HG03039 (cell line): Measurements from ENCODE around the gene EIF3C.
"Not testable (repeated sequence)": the region's sequence is repeated elsewhere in the genome, so short reads cannot be mapped to it uniquely, and the experiment has no call there.

ENCODE experiments used
- ATAC-seq: cut with Tn5 transposase; IDR thresholded peaks from one replicate; pipeline ENCODE4 v1.9.1; 2021; ENCODE audit warnings: mild to moderate bottlenecking, moderate library complexity; ENCODE audit not compliant: unreplicated experiment

EIF3C gene, protein sequence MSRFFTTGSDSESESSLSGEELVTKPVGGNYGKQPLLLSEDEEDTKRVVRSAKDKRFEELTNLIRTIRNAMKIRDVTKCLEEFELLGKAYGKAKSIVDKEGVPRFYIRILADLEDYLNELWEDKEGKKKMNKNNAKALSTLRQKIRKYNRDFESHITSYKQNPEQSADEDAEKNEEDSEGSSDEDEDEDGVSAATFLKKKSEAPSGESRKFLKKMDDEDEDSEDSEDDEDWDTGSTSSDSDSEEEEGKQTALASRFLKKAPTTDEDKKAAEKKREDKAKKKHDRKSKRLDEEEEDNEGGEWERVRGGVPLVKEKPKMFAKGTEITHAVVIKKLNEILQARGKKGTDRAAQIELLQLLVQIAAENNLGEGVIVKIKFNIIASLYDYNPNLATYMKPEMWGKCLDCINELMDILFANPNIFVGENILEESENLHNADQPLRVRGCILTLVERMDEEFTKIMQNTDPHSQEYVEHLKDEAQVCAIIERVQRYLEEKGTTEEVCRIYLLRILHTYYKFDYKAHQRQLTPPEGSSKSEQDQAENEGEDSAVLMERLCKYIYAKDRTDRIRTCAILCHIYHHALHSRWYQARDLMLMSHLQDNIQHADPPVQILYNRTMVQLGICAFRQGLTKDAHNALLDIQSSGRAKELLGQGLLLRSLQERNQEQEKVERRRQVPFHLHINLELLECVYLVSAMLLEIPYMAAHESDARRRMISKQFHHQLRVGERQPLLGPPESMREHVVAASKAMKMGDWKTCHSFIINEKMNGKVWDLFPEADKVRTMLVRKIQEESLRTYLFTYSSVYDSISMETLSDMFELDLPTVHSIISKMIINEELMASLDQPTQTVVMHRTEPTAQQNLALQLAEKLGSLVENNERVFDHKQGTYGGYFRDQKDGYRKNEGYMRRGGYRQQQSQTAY

DNA sequence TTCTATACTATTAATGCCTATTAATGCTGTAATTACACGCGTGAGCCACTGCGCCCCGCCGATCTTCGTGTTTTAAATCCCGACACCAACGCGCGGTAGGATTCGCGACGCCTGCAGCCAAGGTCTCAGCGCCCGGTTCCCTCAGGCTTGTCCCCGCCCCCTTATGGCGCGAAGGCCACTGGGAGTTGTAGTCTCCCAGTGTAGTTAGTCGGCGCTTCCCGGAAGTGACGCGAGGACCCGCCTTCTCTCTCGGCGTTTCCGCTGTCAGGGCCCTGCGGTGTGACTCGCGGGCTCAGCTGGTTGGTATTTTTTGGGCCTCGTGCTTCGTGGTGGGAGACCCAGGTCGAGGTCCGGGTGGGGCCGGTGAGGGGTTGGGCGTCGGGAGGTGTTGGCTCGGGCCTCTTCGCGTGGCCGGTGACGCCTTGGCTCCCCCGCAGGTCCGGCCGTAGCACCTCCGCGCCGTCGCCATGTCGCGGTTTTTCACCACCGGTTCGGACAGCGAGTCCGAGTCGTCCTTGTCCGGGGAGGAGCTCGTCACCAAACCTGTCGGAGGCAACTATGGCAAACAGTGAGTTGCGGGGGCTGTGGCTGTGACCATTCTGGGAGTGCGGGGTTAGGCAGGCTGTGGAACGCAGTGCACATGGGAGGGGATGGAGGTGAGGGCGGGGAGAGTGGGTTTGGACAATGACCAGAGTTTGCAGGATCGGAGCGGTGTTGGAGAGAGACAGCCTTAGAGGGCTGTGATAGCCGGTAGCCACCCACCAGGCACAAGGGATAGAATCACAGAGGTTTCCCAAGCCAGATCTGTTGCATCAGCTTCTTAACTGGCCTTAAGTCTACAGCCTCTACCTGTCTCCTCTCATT is at the start of gene EIF3C:
EIF3C (plus strand) TSS at position 245 of the 864 bp plus-strand sequence; CDS start at position 468, 223 bp downstream.
- peak; percentile 96 for ATAC-seq

DNA sequence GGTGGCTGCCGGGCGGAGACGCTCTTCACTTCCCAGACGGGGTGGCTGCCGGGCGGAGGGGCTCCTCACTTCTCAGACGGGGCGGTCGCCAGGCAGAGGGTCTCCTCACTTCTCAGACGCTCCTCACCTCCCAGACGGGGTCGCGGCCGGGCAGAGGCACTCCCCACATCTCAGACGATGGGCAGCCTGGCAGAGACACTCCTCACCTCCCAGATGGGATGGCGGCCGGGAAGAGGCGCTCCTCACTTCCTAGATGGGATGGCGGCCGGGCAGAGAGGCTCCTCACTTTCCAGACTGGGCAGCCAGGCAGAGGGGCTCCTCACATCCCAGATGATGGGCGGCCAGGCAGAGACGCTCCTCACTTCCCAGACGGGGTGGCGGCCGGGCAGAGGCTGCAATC is 45.0 kb upstream of the EIF3C start:
- not testable (repeated sequence) for ATAC-seq

GRCh38 chr16:28667480-28667879 is 43.8 kb upstream of the EIF3C start:
- not testable (repeated sequence) for ATAC-seq

GRCh38 chr16:28668199-28668598 is 43.1 kb upstream of the EIF3C start:
- ATAC-seq, result not testable (repeated sequence)

DNA sequence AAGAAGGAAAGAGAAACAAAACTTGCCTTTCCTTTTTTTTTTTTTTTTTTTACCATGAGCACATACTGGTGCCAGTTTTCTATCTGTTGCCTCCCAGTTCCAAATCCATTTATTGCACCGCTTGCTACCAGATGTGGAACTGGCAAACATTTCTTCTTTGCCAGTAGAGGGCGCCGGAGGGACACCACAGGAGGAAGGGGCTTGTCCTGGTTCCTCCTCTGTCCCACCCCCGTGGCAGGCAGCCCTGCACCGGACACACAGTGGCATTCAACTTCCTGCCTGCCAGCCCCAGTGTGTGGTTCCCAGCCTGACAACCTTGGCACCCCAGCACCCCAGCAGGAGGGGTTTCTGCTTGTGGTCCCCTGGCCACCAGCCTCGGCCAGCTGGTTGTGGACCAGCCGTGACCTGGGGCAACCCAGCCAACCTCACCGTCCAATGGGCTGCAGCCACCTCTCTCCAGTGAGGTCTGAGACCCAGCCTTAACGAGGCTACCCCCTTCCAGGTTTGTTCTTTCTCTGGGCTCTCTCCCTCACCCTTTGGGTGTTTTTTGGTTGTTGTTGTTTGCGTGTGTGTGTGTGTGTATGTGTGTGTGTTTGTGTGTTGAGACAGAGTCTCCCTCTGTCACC is 22.8 kb upstream of the EIF3C start:
- ATAC-seq, result not testable (repeated sequence)

GRCh38 chr16:28689425-28689824 is 21.8 kb upstream of the EIF3C start:
- not testable (repeated sequence) for ATAC-seq

DNA sequence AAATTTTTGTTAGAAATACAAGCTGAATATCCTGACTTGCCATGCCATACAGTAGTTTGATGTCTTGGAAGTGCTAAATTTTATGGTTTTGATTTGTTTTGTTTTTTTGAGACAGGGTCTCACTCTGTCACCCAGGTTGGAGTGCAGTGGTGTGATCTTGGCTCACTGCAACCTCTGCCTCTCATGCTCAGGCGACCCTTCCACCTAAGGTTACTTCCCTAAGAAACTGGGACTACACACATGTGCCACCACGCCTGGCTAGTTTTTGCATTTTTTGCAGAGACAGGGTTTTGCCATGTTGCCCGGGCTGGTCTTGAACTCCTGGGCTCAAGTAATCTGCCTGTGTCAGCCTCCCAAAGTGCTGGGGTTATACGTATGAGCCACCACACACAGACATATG is 19.5 kb upstream of the EIF3C start:
- ATAC-seq, result not testable (repeated sequence)

DNA sequence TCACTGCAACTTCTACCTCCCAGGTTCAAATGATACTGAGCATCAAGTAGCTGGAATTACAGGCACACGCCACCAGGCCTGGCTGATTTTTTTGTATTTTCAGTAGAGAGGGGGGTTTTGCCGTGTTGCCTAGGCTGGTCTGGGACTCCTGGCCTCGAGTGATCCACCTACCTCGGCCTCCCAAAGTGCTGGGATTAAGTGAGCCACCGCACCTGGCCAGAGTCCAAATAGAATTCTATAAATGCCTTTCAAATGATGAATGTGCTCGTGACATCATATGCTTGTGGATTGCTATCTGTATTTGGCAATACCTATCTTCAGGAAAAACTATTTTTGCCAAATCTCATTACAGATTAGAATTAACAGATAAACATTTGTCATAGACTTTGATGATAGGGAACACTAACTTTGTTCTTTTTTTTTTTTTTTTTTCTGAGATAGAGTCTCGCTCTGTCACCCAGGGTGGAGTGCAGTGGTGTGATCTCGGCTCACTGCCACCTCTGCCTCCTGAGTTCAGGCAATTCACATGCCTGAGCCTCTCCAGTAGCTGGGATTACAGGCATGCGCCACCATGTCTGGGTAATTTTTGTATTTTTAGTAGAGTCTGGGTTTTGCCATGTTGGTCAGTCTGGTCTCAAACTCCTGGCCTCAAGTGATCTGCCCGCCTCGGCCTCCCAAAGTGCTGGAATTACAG is 17.9 kb upstream of the EIF3C start:
- not testable (repeated sequence) for ATAC-seq

DNA sequence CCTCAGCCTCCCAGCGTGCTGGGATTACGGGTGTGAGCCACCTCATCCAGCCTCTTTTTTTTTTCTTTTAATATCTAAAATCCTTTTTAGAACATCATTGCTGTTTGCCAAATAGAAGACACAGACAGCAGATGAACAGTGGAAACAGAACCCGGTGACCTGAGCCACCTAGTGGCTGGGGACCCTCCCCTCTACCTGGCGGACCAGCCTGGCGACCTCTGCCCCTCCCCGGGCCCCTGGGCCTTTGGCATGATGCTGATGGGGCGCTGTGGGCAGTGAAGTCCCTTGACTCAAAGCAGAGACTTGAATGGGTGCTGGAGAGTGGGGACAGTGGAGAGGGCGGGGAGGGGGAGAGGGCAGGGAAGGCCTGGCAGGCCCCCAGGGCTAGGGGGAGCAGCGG is 11.5 kb upstream of the EIF3C start:
- not testable (repeated sequence) for ATAC-seq

- ATAC-seq, result not testable (repeated sequence)
These were observed 10.9 kb upstream of the EIF3C start for GRCh38 chr16:28700349-28700748.

- not testable (repeated sequence) for ATAC-seq
These were observed 9.9 kb upstream of the EIF3C start for GRCh38 chr16:28701384-28701783.

DNA sequence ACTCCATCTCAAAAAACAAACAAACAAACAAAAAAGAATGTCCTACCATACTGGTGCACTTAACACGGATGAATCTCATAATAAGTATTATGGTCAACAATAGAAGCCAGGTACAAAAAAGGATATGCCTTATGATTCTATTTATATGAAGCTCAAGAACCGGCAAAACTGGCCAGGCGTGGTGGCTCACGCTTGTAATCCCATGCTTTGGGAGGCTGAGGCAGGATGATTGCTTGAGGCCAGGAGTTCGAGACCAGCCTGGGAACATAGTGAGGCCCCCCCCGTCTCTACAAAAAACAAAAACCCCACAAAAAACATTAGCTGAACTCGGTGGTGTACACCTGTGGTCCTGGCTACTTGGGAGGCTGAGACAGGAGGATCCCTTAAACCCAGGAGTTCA is 7.0 kb upstream of the EIF3C start:
- not testable (repeated sequence) for ATAC-seq

DNA sequence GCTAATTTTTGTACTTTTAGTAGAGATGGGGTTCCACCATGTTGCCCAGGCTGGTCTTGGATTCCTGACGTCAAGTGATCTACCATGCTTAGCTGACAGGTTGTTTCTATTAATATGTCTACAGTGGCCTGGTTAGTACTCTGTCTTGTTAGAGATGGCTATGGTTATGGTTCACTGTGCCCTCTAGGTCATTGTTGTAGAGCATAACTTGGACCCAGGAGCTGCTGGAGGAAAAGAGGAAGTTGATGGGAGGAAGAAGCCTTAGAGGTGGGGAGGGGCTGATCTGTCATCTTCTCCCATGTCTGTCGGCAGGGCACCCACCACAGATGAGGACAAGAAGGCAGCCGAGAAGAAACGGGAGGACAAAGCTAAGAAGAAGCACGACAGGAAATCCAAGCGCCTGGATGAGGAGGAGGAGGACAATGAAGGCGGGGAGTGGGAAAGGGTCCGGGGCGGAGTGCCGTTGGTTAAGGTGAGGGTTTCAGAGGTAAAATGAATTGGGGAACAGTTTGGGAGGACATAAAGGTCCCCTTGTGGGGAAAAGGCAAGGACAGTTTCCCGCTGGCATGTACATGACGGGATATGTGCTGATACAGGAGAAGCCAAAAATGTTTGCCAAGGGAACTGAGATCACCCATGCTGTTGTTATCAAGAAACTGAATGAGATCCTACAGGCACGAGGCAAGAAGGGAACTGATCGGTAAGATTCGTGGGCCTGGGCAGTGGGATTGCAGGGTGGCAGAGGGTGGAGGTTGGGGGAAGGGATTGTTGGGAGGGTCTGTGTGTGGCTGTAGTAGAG is 11.8 kb downstream of the EIF3C start:
- not testable (repeated sequence) for ATAC-seq

- not testable (repeated sequence) for ATAC-seq
These were observed 20.0 kb downstream of the EIF3C start for GRCh38 chr16:28731253-28731652.

- not testable (repeated sequence) for ATAC-seq
These were observed 21.3 kb downstream of the EIF3C start for GRCh38 chr16:28732455-28733124.

DNA sequence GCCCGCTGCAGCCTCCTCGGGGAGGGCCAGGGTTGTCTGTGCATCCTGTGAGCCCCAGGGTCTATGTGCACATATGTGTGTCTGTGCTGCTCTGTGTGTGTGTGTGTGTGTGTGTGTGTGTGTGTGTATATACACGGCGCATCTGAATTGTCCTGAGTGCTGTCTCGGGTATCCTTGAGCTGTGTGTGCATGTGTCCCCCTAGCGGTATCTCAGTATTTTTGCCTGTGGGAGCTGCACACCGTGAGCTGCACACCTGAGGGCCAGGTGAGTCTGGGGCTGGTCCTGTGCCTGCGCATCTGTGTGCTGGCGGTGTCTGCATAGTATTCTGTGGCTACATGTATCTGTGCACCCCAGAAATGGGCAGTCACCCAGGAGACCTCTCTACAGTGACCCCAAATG is 28.5 kb downstream of the EIF3C start:
- ATAC-seq, result not testable (repeated sequence)

GRCh38 chr16:28740631-28741030 is 29.4 kb downstream of the EIF3C start:
- not testable (repeated sequence) for ATAC-seq

GRCh38 chr16:28741295-28741694 is 30.0 kb downstream of the EIF3C start:
- ATAC-seq, result not testable (repeated sequence)
